NCI-H2029 (cell line): Measurements from ENCODE around the gene MB.

ENCODE experiments used
- DNase-seq: peaks from one replicate; lab custom pipeline; 2025; lab: John Stamatoyannopoulos, UW

Gene MB

GRCh38 chr22:35615156-35615555 is 2.0 kb downstream of the MB start:
- DNase-seq, result no peak

GRCh38 chr22:35614404-35614803 is 2.7 kb downstream of the MB start:
- DNase-seq, result no peak

GRCh38 chr22:35612903-35613302 is 4.2 kb downstream of the MB start:
- no peak for DNase-seq

GRCh38 chr22:35611891-35612576 is 5.1 kb downstream of the MB start:
- no peak for DNase-seq

GRCh38 chr22:35611200-35611890 is 5.8 kb downstream of the MB start:
- DNase-seq, result no peak

- no peak for DNase-seq
Measured at GRCh38 chr22:35610741-35611140, 6.4 kb downstream of the MB start.

GRCh38 chr22:35609761-35610160 is 7.4 kb downstream of the MB start:
- no peak for DNase-seq

GRCh38 chr22:35609261-35609660 is 7.9 kb downstream of the MB start:
- DNase-seq, result no peak

- no peak for DNase-seq
Measured at GRCh38 chr22:35608088-35608487, 9.0 kb downstream of the MB start.

GRCh38 chr22:35606916-35607315 is 10.2 kb downstream of the MB start:
- no peak for DNase-seq

GRCh38 chr22:35605851-35606481 is 11.2 kb downstream of the MB start:
- no peak for DNase-seq

GRCh38 chr22:35605369-35605680 is 11.8 kb downstream of the MB start:
- DNase-seq, result no peak

GRCh38 chr22:35604621-35605368 is 12.3 kb downstream of the MB start:
- no peak for DNase-seq

GRCh38 chr22:35601743-35602615 is 15.2 kb downstream of the MB start:
- DNase-seq, result no peak

- no peak for DNase-seq
Measured at GRCh38 chr22:35601013-35601580, 16.0 kb downstream of the MB start.

GRCh38 chr22:35600476-35600875 is 16.7 kb downstream of the MB start:
- DNase-seq, result no peak

GRCh38 chr22:35599364-35599763 is 17.8 kb downstream of the MB start:
- DNase-seq, result no peak

GRCh38 chr22:35598396-35598710 is 18.8 kb downstream of the MB start:
- DNase-seq, result no peak

GRCh38 chr22:35597692-35598395 is 19.3 kb downstream of the MB start:
- no peak for DNase-seq

GRCh38 chr22:35596821-35597220 is 20.3 kb downstream of the MB start:
- no peak for DNase-seq

- no peak for DNase-seq
Measured at GRCh38 chr22:35594686-35595085, 22.4 kb downstream of the MB start.
